ENCODE results near the gene KRT12. TPM values are rescaled to one million over a fixed set of nuclear protein-coding genes. Genes with fewer than 3 reads are reported as not detected.
A peak's percentile ranks its signal among the peaks of the same experiment; 100 is the strongest.

The KRT12 gene
- total and polyA plus RNA-seq, 9 of the 15 experiments (the other 6 are each of a cell fraction or from before 2014, with no cell fraction given), result 0.18 to 7.0 (median 2.2) TPM

- H3K9ac ChIP-seq (ENCODE audit: insufficient read depth in 1 of 2, low read depth in 2 of 2, low read length in 2 of 2), result no peak overlapping the region
- H3K9me3 ChIP-seq (replicated peaks; ENCODE audit: control insufficient read depth, insufficient read depth, low read depth, low read length), result no peaks in the 10 kb centered on the region
- no peak overlapping the region for H2AFZ ChIP-seq (ENCODE audit: low read depth, low read length)
- H3K9me1 ChIP-seq (ENCODE audit: control insufficient read depth, insufficient read depth, low read length), result no peaks in the 10 kb centered on the region
- H3K4me3 ChIP-seq, result no peak overlapping the region
- no peaks in the 10 kb centered on the region for H4K20me1 ChIP-seq (replicated peaks; ENCODE audit: control insufficient read depth, insufficient read depth, low read length)
- BruUV-seq (replicated peaks), result no TSS peak
- intact Hi-C loops (cut with micrococcal nuclease), result loop anchor here (5.0 to 10.0 kb wide), 4 partner anchors 292 to 741 kb away; no protein-coding TSS in a partner anchor
- FAIRE-seq (no peak), DNase-seq (ENCODE audit: extremely low read depth in 1 of 4, low spot score in 3 of 4) (no peak), ATAC-seq (no peak)
- 20% methylated on average over 4 of the region's 4 CpGs for WGBS (ENCODE audit: insufficient coverage, low coverage, missing lambda C conversion rate)
- no peak overlapping the region for H3K27ac ChIP-seq (ENCODE audit: extremely low read depth, low read depth, low read length)
- ChIA-PET CTCF (ENCODE audit: low intra/inter-chr PET ratio) (interaction anchor here (0.6 to 0.7 kb wide), 2 partner anchors 306 to 542 kb away, joined by 3 to 5 read pairs; no protein-coding TSS in a partner anchor), POLR2A (no interaction called here)
- no peaks in the 10 kb centered on the region for H3K4me1 ChIP-seq (replicated peaks in 1 of 2; ENCODE audit: control insufficient read depth in 2 of 2, insufficient read depth in 2 of 2, low read length in 2 of 2)
- in situ Hi-C loops (cut with MboI), result loop anchor here (5.0 to 10.0 kb wide), 2 partner anchors 102 to 756 kb away; no protein-coding TSS in a partner anchor
- H3K36me3 ChIP-seq (ENCODE audit: control insufficient read depth, insufficient read depth, low read length), result no peaks in the 10 kb centered on the region
- no peak overlapping the region for H3K4me2 ChIP-seq (ENCODE audit: insufficient read depth, low read length)
- TF ChIP-seq REST (IDR thresholded peaks at IDR 0.05; ENCODE audit: borderline replicate concordance), result peak; percentile 49
- TF ChIP-seq REST (CRISPR knock-in tag; IDR thresholded peaks at IDR 0.05; ENCODE audit: low read depth), result no peak
- TF ChIP-seq MCM7 (IDR thresholded peaks at IDR 0.05), result no peak
- no peak for TF ChIP-seq ZNF780A (CRISPR knock-in tag; IDR thresholded peaks at IDR 0.05)
- H3K27me3 ChIP-seq (ENCODE audit: control insufficient read depth in 2 of 2, insufficient read depth in 2 of 2, low read length in 2 of 2), result peaks cover 29 to 37% of the 10 kb centered on the region in 2 experiments
- no peaks in the 10 kb centered on the region for H3K79me2 ChIP-seq (ENCODE audit: control insufficient read depth, insufficient read depth, low read length)
Measured at GRCh38 chr17:40906613-40907012, 39.6 kb upstream of the KRT12 start.
